HG03108 (cell line): ENCODE data around the gene ABCC12.

Source experiments
- ATAC-seq: cut with Tn5 transposase; IDR thresholded peaks from one replicate; pipeline ENCODE4 v1.9.1; 2021; ENCODE audit warnings: moderate library complexity; ENCODE audit not compliant: unreplicated experiment

The ABCC12 gene

DNA sequence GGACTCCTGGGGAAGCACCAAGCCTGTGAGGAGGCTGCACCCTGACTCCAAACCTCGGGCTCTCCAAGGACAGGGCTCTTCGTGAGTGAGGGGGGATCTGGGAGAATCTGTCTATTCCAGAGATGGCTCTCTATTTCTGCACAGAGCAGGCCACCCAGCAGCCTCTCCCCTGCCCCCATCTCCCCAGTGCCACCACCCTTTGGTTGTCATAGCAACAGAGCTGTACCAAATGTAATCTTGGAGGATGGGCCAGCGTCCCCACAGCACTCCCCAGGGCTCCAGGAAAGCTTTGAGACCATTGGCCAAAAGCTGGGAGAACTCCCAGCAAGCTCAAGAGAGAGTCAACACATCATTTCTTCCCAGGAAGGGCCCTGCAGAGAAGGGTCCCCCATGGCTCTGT is 49.3 kb downstream of the ABCC12 start:
- no peak for ATAC-seq
